RKO (cell line): ENCODE results near the gene ENDOV.

ENCODE experiments used
- DNase-seq: peaks from one replicate; pipeline ENCODE4 v3.0.0-alpha.2; 2016; ENCODE audit warnings: low spot score

ENDOV gene

GRCh38 chr17:80416260-80416939 is 1.4 kb downstream of the ENDOV start:
- no peak for DNase-seq

DNA sequence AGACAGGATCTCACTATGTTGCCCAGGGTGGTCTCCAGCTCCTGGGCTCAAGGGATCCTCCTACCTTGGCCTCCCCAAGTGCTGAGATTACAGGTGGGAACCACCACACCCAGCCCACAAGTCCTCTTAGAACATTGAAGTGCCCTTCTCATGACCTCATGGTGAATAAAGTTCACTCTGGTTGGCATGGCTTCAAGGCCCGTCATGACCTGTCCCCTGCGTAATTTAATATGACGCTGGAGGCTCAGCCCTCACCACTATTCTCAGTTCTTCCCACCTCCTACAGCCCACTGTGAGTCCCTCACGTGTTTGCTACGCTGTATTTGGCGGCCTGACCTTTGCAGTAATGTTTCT is 1.9 kb downstream of the ENDOV start:
- no peak for DNase-seq

- no peak for DNase-seq
Observed at GRCh38 chr17:80418589-80418988, 3.6 kb downstream of the ENDOV start.

GRCh38 chr17:80419255-80419654 is 4.3 kb downstream of the ENDOV start:
- DNase-seq: peak; percentile 25

GRCh38 chr17:80421381-80422090 is 6.6 kb downstream of the ENDOV start:
- DNase-seq: no peak

- no peak for DNase-seq
Observed at GRCh38 chr17:80422276-80422675, 7.3 kb downstream of the ENDOV start.

- no peak for DNase-seq
Observed at GRCh38 chr17:80422981-80423380, 8.0 kb downstream of the ENDOV start.

- DNase-seq: no peak
Observed at GRCh38 chr17:80423536-80424225, 8.7 kb downstream of the ENDOV start.

- DNase-seq: no peak
Observed at GRCh38 chr17:80424261-80424660, 9.3 kb downstream of the ENDOV start.

DNA sequence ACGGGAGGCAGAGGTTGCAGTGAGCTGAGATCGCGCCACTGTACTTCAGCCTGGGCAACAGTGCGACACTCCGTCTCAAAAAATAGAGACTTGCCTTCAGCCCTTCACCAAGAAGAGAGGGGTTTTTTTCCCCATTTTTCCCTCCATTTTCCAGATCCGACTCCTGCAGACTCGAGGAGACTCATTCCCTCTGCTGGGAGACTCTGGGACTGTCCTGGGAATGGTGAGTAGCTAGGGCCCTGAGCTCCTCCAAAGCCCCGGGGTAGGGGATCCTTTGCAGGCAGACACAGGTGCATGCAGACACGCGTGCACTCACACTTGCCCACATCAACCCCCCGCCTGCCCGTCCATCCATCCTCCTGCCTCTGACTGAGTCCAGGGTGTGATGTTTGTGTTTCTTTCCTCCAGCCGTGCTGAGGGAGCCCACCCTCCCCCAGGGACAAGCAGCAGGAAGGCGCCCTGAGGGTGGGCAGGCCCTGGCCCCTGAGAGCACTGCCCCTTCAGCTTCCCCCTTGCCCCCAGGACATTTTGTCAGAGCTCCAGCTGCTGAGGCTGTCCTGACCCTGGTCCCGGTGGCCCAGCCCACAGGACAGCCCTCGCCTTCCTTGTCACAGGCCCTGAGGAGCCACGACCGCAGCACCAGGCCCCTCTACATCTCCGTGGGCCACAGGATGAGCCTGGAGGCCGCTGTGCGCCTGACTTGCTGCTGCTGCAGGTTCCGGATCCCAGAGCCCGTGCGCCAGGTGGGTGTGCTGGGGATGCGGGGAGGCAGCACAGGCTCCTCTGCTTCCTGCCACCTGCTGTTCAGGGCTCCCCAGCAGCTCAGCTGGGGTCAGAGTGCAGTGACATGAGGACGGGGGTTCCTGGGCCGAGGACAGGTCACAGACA is 10.2 kb downstream of the ENDOV start:
- DNase-seq: no peak

DNA sequence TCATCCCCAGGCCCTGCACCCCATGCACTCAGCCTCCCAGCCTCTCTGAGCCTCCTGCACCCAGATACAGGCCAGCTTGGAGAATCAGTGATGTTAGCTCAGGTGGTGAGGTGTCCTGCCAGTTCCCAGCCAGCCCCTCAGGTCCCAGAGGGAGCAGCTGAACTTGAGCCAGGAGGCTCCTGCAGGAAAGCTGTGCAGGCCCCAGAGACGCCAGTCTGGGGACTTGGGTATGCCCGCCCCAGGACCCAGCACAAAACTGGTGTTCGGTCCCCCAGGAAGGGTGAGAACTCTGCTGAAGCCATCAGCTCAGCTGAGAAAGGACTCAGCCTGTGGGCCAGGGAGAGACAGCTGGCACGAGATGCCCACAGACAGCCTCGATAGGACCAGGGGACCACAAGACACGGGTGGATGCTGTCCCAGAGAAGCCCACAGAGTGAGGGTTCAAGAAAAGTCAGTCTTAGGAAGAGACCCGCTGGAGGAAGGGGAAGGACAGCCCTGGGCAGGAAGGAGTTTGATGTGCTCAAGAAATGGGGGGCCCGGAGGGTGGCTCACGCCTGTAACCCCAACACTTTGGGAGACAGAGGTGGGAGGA is 11.0 kb downstream of the ENDOV start:
- DNase-seq: no peak

- DNase-seq: peak; percentile 63
Observed at GRCh38 chr17:80426671-80427326, 11.8 kb downstream of the ENDOV start.

DNA sequence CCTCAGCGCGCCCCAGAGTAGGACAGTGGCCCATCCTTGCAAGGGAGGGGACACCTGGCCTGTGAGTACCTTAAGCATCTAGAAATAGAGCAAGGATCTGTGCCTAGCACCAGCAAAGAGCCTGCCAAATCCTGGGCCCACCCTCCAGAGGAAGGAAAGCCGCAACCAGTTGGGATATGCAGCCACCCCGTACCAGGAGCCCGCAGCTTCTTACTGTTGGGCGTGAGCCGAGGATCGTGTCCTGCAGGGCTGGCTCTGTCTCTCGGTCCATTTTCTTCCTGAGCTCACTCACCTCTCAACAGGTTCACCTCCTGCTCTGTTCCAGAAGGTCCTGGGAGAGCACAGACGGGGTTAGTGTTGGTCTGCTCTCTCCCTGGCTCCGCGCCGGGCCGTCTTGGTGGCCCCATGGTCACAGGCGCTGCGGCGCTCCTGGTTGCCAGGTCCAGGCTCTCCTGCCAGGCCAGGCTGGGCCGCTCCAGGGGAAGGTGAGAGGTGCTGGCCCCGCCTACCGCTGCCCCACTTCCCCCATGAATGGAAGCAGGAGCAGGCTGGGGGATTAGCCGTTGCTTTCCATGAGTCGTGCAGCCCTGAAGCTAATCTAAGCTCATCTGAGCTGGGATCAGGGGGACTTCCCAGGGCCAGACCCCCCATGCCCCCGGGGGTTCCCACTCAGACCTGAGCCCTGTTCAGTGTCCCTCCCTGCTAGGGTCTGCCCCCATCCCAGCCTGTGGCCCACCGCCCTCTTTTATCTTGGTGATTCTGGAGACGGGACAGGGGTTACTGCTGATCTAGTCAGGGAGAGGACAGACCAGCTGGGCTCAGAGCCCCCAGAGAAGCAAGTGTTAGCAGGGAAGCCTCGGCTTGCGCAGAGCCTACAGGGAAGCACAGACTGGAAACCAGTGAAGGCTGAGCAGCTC is 12.7 kb downstream of the ENDOV start:
- DNase-seq: no peak

DNA sequence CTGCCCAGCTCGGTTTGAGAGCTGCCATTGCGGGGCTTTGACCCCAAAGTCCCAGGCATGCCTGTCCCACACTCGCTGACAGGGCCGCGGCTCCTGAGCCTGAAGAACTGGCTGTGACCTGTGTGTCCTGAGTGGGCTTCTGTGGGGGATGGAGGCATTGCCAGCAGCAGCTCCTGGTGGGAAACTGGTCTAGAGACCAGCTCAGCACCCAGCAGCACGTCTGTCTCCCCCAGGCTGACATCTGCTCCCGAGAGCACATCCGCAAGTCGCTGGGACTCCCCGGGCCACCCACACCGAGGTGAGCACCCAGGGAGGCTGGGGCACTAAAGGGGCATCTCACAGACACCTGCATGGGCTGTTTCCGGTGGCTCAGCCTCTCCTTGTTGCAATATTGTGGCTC is 13.4 kb downstream of the ENDOV start:
- no peak for DNase-seq

GRCh38 chr17:80428796-80429195 is 13.8 kb downstream of the ENDOV start:
- no peak for DNase-seq

GRCh38 chr17:80429356-80430275 is 14.6 kb downstream of the ENDOV start:
- no peak for DNase-seq

GRCh38 chr17:80430446-80431245 is 15.7 kb downstream of the ENDOV start:
- DNase-seq: no peak
